DND-41 (cell line): ENCODE results near the gene ABCC4.

ENCODE experiments used
- ATAC-seq: fragments of 200-7000 bp; cut with Tn5 transposase; 3 replicates; pipeline ENCODE4 v1.9.1; 2021; ENCODE audit warnings: low read depth; ENCODE audit not compliant: insufficient read depth
- DNase-seq: peaks from one replicate; pipeline ENCODE4 v3.0.0-alpha.2; 2020
- H2AFZ ChIP-seq: 2 replicates; pipeline ENCODE4 v1.6.0; 2012; ENCODE audit warnings: low read depth, low read length
- H3K27ac ChIP-seq: 2 replicates; pipeline ENCODE4 v1.5.1; 2012; ENCODE audit warnings: low read length, inconsistent platforms
- H3K27me3 ChIP-seq: fragments of 200-600 bp; sonication (generic); 2 replicates; pipeline ENCODE4 v1.6.0; 2012; ENCODE audit warnings: low read length, mild to moderate bottlenecking, inconsistent platforms; ENCODE audit not compliant: insufficient read depth, poor library complexity
- H3K36me3 ChIP-seq: 2 replicates; pipeline ENCODE4 v1.5.1; 2012; ENCODE audit warnings: low read length, inconsistent platforms; ENCODE audit not compliant: insufficient read depth
- H3K4me1 ChIP-seq: 2 replicates; pipeline ENCODE4 v1.5.1; 2012; ENCODE audit warnings: mild to moderate bottlenecking, low read length; ENCODE audit not compliant: insufficient read depth
- H3K4me2 ChIP-seq: 2 replicates; pipeline ENCODE4 v1.6.0; 2012; ENCODE audit warnings: mild to moderate bottlenecking, moderate library complexity, low read length, inconsistent platforms; ENCODE audit not compliant: insufficient read depth
- H3K4me3 ChIP-seq, 2 experiments: fragments of 200-600 bp in 1 of 2; shearing (Covaris generic) in 1 of 2; 2 replicates each; pipeline ENCODE4 v1.5.1; 2012 to 2016; ENCODE audit warnings: inconsistent platforms in 2 of 2, low read length in 2 of 2, mild to moderate bottlenecking in 2 of 2, low read depth in 1 of 2, moderate library complexity in 1 of 2
- H3K79me2 ChIP-seq: 2 replicates; pipeline ENCODE4 v1.6.0; 2012; ENCODE audit warnings: low read length, inconsistent platforms; ENCODE audit not compliant: insufficient read depth
- H3K9ac ChIP-seq: 2 replicates; pipeline ENCODE4 v1.6.0; 2012; ENCODE audit warnings: low read depth, mild to moderate bottlenecking, inconsistent platforms, low read length, moderate library complexity
- H3K9me3 ChIP-seq: 2 replicates; pipeline ENCODE4 v1.5.1; 2012; ENCODE audit warnings: low read length, moderate library complexity, mild to moderate bottlenecking, inconsistent platforms; ENCODE audit not compliant: insufficient read depth, severe bottlenecking
- H4K20me1 ChIP-seq: 2 replicates; pipeline ENCODE4 v1.6.0; 2012; ENCODE audit warnings: low read length; ENCODE audit not compliant: insufficient read depth
- EZH2 ChIP-seq: IDR thresholded peaks from 3 replicates; pipeline ENCODE4 v1.6.1; 2012; ENCODE audit warnings: borderline replicate concordance, low read depth, mild to moderate bottlenecking, moderate library complexity, low read length, inconsistent platforms; ENCODE audit not compliant: severe bottlenecking
- TF ChIP-seq, protein P1 (sequence below): IDR thresholded peaks from 2 replicates; pipeline ENCODE4 v1.5.1; 2012; ENCODE audit warnings: borderline replicate concordance, low read length, moderate library complexity, mild to moderate bottlenecking; ENCODE audit not compliant: poor library complexity, severe bottlenecking; ENCODE audit errors: extremely low read depth

Gene ABCC4

DNA sequence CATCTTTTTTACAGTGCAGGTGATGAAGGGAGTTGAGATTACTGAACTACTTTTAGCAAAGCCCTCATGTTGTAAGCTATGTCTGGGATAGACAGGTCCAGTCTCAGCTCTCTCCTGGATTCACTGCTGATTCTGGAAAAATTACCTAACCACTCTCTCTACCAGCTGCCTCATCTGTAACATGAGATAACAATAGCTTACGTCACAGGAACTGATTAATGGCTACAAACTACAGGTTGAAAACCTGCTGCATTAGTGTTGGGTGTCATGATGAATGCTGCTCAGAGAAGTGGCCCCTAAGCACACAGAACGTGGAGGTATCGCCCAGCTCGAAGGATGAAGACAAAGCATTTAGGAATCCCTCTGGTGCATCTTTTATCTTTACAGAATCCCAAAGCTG lies 277.8 kb downstream of the ABCC4 start:
- no peak for DNase-seq
- no peak overlapping the region for H3K4me3 ChIP-seq
- no peak overlapping the region for H3K4me2 ChIP-seq

DNA sequence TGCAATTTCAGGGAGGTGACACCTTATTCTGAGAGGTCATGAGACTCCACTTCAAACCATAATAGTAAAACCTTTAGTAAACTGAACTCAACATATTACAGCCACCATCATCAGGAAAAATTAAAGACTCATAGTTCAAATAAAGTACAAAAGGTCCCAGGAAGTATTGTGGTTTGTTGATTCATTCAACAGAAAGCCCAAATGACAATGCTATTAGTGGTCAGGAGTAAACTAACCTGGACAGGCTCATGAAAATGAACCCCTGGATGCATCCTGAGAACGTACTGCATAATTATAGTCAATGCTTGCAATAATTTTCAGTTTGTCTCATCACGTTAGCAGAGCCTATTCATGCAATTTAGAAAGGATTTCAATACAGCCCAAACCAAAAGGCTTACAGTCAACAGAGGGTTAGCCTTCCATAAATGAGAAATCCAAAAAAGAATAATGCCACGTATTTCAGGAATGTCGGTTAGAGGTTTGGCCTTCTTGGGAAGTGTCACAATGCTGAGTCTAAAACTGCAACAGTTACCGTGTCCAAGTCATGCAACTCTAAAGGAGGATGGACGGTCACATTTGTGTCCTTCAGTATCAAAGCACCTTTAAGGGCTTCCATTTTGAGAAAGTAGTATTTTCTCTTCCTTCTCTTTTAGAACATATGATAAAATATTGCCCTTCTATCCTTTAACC lies 280.8 kb downstream of the ABCC4 start:
- DNase-seq (no peak), ATAC-seq (no peak)
- Histone ChIP-seq H2AFZ (no peak overlapping the region), H3K4me1 (no peaks in the 10 kb centered on the region), H3K9me3 (no peaks in the 10 kb centered on the region), H3K27me3 (no peaks in the 10 kb centered on the region), H3K79me2 (no peaks in the 10 kb centered on the region), H3K36me3 (no peaks in the 10 kb centered on the region), H3K9ac (no peak overlapping the region), H3K4me3 (no peak overlapping the region), H4K20me1 (no peaks in the 10 kb centered on the region), H3K4me2 (no peak overlapping the region), H3K27ac (no peak overlapping the region)
- TF ChIP-seq EZH2: no peak
- TF ChIP-seq, protein P1, sequence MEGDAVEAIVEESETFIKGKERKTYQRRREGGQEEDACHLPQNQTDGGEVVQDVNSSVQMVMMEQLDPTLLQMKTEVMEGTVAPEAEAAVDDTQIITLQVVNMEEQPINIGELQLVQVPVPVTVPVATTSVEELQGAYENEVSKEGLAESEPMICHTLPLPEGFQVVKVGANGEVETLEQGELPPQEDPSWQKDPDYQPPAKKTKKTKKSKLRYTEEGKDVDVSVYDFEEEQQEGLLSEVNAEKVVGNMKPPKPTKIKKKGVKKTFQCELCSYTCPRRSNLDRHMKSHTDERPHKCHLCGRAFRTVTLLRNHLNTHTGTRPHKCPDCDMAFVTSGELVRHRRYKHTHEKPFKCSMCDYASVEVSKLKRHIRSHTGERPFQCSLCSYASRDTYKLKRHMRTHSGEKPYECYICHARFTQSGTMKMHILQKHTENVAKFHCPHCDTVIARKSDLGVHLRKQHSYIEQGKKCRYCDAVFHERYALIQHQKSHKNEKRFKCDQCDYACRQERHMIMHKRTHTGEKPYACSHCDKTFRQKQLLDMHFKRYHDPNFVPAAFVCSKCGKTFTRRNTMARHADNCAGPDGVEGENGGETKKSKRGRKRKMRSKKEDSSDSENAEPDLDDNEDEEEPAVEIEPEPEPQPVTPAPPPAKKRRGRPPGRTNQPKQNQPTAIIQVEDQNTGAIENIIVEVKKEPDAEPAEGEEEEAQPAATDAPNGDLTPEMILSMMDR: no peak

More for the DNA sequence above, 277.8 kb downstream of the ABCC4 start:
- H3K9ac ChIP-seq: no peak overlapping the region
- H3K9me3 ChIP-seq: no peaks in the 10 kb centered on the region
- H3K27me3 ChIP-seq: no peaks in the 10 kb centered on the region
- no peaks in the 10 kb centered on the region for H3K4me1 ChIP-seq
- no peaks in the 10 kb centered on the region for H4K20me1 ChIP-seq
- ATAC-seq: no peak
- TF ChIP-seq, protein P1: no peak
- no peaks in the 10 kb centered on the region for H3K79me2 ChIP-seq
- no peak overlapping the region for H2AFZ ChIP-seq
- no peaks in the 10 kb centered on the region for H3K36me3 ChIP-seq
- no peak overlapping the region for H3K27ac ChIP-seq

DNA sequence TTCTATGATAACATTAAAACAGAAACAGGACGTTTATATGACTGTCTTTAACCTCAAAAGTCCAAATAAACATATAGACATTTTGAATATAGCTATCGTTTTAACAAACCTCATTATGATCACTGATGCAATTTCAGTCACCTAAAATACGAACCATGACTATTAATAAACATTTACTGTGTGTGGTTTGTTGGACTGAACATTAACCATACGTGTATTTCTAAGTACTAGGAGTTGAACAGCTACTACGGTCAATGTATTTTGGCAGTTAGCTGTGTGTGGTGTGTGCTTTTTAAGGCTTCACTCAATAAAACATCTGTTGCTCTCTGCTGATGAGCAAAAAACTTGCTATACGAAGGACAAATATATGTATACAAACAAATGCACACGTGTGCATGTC lies 281.4 kb downstream of the ABCC4 start:
- H3K4me2 ChIP-seq: no peak overlapping the region
- TF ChIP-seq, protein P1: no peak
- no peak for TF ChIP-seq EZH2
- no peak overlapping the region for H3K9ac ChIP-seq
- no peaks in the 10 kb centered on the region for H3K79me2 ChIP-seq
- ATAC-seq: no peak
- no peak overlapping the region for H2AFZ ChIP-seq
- no peaks in the 10 kb centered on the region for H3K36me3 ChIP-seq
- no peak overlapping the region for H3K4me3 ChIP-seq
- H3K27ac ChIP-seq: no peak overlapping the region
- no peaks in the 10 kb centered on the region for H3K27me3 ChIP-seq
- no peaks in the 10 kb centered on the region for H4K20me1 ChIP-seq
- H3K9me3 ChIP-seq: no peaks in the 10 kb centered on the region
- no peaks in the 10 kb centered on the region for H3K4me1 ChIP-seq
- DNase-seq: no peak
